Measurements from ENCODE around the gene GINS1.
"Not testable (repeated sequence)": the region's sequence is repeated elsewhere in the genome, so short reads cannot be mapped to it uniquely, and the experiment has no call there.

GINS1 gene

GRCh38 chr20:25389858-25390537 lies 17.5 kb upstream of the GINS1 start:
- no peak for DNase-seq (ENCODE audit: low spot score)

GRCh38 chr20:25390538-25391528 lies 16.6 kb upstream of the GINS1 start, which contains the start of gene ABHD12:
TSS of gene ABHD12 (minus strand) at chr20:25390835. CDS start at chr20:25390703, 132 bp downstream.
- DNase-seq (ENCODE audit: low spot score), result peak; percentile 94

DNA sequence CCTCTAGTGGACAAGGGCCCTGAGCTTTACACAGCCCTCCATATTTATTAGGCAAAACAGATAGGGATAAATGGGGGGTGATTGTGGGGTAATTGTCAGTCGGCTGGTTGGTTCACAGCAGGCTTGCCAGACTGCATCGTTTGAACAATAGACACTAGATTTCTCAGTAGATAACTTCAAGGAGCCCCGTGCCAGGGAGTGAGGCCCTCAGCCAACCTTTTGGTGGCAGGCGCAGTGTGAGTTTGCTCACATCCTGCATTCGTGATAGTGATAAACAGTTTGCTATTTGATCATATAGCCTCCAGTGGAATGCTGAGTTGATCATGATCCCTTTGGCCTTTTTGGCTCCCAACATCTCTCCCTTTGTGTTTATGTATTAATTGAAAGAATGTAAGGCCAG lies 13.2 kb upstream of the GINS1 start:
- no peak for DNase-seq (ENCODE audit: low spot score)

DNA sequence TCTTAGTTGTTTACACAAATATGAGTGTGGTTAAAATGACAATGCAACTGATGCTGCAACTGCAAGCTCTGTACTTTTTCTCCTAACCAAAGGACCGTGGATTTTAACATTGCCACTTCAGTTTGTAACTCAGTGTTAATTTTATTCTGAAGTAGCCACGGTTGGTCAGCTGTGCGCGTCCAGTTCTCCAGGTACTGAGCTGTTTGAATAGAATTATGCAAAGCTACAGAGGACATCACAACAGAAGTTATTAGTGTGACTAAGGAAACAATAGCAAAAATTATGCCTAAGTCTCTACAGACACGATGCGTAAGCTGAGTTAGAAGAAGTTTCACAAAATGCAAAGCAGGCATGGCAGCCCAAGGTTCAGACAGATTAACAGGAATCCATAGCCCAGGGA lies 12.5 kb upstream of the GINS1 start:
- no peak for DNase-seq (ENCODE audit: low spot score)

- DNase-seq (ENCODE audit: low spot score), result no peak
These were observed 10.4 kb upstream of the GINS1 start for GRCh38 chr20:25397096-25397495.

GRCh38 chr20:25397821-25398220 lies 9.7 kb upstream of the GINS1 start:
- DNase-seq (ENCODE audit: low spot score), result no peak

DNA sequence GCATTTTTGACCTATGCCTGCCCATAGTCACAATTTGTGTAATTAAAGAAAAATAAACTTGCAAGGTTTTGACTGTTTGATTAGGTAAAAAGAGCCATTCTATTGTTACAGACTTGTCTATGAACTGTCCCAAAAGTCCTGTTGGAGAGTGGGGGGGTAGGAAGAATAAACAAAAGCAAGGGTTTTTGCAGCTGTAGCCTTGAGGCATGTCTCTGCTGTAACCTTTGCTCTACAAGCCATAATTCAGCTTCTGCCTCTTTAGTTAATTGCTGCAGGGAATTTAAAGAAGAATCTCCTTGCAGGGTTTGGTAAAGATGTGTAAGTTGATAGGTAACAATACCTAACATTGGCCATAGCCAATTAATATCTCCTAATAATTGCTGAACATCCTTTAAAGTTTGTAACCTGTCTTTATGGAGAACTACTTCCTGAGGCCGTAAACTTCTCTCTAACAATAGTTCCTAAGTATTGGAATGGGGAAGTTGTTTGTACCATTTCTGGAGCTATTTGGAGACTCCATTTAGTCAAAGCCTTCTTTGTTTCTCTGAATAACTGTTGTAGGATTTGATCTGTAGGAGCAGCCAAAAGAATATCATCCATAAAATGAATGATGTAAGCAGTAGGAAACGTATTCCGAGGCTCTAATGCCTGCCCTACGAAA lies 9.0 kb upstream of the GINS1 start:
- DNase-seq (ENCODE audit: low spot score), result no peak

GRCh38 chr20:25399037-25399430 lies 8.4 kb upstream of the GINS1 start:
- DNase-seq (ENCODE audit: low spot score), result peak; percentile 44

DNA sequence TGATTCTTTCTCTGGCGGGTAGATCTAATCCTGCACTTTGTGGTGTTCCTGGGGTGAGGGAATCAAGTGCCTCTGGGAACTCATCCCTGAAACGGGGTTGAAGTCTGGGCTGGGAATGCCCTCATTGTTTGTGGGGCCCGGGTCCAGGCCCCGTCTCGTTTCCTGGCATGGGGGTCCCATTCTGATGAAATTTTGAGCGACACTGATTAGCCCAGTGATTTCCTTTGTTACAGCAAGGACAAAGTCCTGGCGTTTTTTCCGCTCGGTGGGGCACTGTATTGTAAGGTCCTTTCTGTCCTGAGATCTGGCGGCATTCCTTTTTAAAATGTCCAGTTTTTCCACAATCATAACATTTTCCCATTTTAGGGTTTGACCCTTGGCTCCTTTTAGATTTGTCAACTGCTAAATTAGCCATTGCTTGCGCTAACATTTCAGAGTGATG lies 7.2 kb upstream of the GINS1 start:
- DNase-seq (ENCODE audit: low spot score), result not testable (repeated sequence)

GRCh38 chr20:25402583-25402982 lies 4.9 kb upstream of the GINS1 start:
- DNase-seq (ENCODE audit: low spot score), result no peak

DNA sequence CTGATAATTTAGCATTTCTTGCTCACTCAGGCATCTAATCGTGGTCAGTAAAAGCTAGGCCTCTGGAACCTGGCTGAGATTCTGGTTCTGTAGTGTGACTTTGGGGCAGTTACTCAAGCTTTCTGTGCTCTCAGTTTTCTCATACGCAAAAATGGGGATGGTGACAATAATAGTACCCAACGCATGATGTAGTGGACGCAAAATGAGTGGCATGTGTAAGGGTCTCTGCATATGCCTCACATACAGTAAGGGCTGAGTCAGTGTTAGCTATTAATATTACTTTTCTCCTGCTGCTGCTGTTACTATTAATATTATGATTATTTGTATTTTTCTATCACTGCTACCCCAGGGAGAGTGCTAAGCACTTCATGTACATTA lies 686 bp downstream of the GINS1 start:
- no peak for DNase-seq (ENCODE audit: low spot score)

GRCh38 chr20:25408890-25409289 lies 1.4 kb downstream of the GINS1 start:
- DNase-seq (ENCODE audit: low spot score), result no peak

GRCh38 chr20:25418776-25419175 lies 11.3 kb downstream of the GINS1 start:
- DNase-seq (ENCODE audit: low spot score), result no peak

DNA sequence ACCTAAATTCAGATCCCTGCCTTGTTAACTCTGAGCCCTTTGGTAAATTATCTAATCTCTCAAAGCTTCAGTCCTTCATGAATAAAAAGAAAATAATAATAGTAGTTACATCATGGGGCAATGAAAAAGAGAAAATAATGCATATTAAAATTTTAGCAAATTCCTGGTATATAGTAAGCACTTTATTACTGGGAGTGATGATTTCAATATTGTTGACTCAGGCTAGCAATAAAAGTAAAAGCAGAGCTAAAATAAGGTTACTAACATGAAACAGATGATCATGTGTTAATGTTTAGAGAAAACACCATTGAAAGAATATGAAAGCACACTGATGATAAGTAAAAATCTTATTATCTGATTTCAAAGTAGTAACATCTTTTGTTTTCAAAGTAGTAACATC lies 13.6 kb downstream of the GINS1 start:
- DNase-seq (ENCODE audit: low spot score), result no peak

DNA sequence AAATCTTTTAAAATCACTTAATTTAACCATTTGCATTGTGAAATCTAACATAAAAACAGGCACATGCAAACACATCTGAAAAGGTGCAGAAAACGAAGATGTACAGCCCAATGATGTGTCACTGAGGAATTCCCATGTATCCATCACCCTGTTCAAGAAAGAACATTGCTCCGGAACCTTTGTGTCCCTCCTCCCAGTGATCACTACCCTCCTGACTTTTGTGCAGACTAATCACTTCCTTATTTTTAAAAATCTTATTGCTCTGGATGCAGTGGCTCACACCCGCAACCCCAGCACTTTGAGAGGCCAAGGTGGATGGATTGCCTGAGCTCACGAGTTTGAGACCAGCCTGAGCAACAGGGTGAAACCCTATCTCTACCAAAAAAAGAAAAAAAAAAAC lies 14.6 kb downstream of the GINS1 start:
- no peak for DNase-seq (ENCODE audit: low spot score)

DNA sequence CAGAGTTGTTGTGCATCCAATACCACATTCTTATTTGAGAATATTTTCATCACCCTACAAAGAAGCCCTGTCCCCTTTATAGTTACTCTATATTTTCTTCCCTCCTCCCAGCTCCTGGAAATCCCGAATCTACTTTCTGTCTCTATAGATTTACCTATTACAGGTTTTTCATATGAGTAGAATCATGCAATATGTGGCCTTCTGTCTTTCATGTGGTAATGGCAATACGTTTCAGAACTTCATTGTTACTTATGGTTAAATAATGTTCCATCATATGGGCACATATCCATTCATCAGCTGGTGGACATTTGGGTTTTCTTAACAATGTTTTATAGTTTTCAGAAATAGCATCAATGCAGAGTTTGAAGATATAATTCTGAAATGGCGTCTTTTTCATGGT lies 17.1 kb downstream of the GINS1 start:
- no peak for DNase-seq (ENCODE audit: low spot score)

DNA sequence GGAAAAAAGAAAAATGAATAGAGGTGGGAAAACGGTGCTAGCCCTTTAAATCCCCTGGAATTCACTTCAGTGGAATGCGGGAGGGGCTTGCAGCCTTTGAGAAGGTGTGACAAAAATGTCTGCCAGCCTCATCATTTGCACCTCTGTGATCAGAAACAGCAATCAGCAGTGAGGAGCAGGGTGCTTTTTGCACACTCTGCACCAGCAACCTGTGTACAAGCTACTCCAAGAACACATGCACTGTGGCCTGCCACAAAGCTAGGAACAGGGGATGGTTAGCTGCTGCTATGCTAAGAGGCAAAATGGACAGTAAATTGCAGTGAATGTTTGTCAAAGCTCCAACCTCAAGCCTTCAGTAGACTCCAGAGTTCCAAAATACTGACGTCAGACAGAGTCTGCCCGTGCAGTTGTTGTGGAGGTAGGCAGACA lies 29.7 kb downstream of the GINS1 start:
- no peak for DNase-seq (ENCODE audit: low spot score)

- DNase-seq (ENCODE audit: low spot score), result no peak
These were observed 31.9 kb downstream of the GINS1 start for GRCh38 chr20:25439328-25439727.

DNA sequence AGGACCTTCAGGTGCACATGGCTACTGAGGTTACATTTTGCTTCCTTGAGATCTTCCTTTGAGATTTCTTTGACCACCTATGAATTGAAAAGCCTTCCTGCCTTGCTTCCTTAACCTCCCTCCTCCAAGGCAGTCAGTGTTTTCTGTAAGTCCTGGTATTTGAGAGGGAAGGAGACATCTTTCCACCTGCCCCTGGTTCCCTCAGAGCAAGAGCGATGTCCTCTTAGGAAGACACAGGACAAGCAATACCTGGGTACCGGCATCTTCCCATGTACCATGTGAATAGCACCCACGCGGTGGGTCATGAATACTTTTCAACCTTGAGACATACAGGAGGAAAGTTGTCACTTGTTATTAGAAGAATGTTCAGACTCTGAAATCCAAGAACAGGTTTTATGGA lies 37.1 kb downstream of the GINS1 start:
- DNase-seq (ENCODE audit: low spot score), result no peak

- no peak for DNase-seq (ENCODE audit: low spot score)
These were observed 40.2 kb downstream of the GINS1 start for GRCh38 chr20:25447671-25448070.

DNA sequence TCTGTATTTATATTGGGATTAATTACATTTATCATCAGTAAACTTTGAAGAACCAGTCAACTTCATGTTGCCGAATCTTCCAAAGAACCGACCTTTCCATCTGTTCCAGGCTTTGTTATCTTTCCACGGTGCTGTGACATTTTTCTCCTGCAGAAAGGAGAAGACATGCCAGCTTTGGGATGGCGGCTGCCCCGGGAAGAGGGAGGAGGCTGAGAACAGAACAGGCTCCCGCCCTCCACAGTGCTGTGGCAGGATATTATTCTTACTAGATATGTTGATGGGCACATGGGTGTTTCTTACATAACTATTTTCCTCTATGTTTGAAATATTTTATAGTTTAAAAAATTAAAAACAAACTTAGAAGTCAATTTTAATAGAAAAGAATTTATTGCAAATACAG lies 44.9 kb downstream of the GINS1 start:
- DNase-seq (ENCODE audit: low spot score), result no peak

DNA sequence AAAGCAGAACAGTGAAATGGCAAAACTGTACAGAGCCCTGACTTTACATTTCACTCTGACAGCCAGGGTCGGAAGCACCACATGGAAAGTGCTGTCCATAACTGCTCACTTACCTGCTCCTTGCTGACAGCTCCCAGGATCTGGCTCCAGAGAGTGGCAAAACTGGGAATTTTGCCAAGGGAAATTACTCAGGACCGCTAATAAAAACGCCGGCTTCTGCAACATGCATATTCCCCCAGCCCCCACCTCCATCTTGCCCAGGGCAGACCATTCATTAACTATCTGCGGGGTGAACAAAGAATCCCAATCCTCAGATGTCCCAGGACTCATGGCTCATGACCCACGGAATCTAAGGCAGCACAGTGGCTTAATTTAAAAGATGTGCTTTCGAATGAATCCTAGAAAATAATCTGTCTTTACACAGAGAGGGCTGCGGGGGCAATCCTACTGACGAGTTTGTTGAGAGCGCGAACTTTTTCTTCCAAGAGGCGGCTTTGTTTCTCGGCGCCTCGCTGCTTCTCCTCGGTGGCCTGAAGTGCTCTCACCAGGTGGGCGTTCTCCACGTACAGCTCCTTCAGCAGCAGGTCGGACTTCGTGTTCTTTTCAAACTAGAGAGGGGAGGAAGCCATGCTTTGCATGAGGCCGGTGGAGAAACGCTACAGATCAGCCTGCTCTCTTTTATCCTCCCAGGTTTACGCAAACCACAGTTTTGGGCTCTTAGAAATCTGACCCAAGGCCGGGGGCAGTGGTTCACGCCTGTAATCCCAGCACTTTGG lies 45.8 kb downstream of the GINS1 start:
- DNase-seq (ENCODE audit: low spot score), result no peak
